Measurements from ENCODE around the gene UBR2.
A peak's percentile ranks its signal among the peaks of the same experiment; 100 is the strongest.

The UBR2 gene

GRCh38 chr6:42563697-42564505, at the start of gene UBR2:
TSS of gene UBR2 (plus strand) at chr6:42564029. CDS start at chr6:42564320, 291 bp downstream.
- DNase-seq = peak; percentile 98

DNA sequence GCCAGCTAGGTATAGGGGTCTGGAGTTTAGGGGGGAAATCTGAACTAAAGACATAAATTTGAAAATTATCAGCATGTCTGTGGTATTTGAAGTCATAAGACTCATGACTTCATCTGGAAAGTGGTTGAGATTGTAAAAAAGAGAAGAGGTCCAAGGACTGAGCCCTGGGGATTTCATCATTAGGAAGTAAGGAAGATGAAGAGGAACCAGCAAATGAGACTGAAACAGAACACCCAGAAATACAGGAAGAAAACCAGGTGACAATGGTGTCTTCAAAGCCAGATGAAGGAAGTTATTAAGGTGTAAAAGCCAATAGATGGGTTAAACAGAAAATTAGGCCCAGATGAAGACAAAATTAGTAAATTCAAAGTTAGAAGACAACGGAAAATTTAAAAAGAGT, 49.1 kb upstream of the UBR2 start:
- DNase-seq = no peak

DNA sequence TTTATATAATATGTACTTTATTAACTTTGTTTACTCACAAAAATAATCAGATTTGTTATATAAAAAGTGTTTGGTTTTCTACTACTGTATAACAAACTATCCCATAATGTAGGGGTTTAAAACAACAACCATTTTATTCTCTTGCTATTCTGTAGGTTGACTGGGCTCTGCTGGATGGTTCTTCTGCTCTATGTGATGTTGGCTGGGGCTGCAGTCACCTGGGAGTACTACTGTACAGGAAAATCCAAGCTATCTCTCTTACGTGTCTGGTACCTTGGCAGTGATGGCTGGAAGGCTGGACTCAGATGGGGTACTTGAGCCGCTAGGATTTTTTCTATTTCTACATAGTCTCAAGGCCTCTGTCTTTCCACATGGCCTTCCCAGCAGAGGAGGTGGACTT, 44.0 kb upstream of the UBR2 start:
- no peak for DNase-seq

DNA sequence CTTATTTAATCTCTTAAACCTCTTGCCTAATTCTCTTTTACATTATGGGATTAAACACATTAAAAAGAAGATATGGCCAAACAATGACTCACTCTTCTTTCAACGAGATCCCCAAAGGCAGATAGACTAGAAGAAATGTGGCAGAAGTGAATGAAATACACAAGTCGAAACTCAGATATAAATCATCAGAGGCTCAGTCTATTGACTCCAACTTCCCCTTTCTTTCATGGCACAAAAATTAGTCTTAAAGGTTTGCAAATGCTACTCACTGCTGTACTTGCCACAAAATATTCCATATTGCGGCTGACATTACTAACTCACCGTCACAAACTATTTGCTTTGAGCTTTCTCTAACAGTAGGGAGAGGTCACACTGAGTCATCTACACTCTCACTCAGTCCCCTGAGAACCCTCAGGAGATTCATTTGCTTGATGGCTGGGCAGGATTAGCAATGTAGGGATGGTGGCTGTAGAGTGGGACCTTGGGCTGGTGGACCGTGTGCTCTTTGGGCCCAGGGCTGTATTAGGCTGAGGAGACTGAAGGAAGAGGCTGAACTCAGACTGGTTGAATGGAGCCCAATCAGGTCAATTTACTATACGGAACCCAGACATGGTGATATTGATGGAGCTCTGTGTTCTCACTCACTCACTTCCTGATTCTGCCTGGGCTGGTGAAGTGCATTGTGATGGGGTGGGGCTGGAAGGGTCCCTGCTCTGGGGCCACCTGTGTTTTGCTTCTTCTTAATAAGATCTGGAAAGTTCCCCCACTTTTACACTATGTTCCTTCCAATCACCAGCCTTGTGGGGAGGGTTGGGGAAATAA, 42.8 kb upstream of the UBR2 start:
- no peak for DNase-seq

- no peak for DNase-seq
These were observed 41.8 kb upstream of the UBR2 start for GRCh38 chr6:42522036-42522435.

DNA sequence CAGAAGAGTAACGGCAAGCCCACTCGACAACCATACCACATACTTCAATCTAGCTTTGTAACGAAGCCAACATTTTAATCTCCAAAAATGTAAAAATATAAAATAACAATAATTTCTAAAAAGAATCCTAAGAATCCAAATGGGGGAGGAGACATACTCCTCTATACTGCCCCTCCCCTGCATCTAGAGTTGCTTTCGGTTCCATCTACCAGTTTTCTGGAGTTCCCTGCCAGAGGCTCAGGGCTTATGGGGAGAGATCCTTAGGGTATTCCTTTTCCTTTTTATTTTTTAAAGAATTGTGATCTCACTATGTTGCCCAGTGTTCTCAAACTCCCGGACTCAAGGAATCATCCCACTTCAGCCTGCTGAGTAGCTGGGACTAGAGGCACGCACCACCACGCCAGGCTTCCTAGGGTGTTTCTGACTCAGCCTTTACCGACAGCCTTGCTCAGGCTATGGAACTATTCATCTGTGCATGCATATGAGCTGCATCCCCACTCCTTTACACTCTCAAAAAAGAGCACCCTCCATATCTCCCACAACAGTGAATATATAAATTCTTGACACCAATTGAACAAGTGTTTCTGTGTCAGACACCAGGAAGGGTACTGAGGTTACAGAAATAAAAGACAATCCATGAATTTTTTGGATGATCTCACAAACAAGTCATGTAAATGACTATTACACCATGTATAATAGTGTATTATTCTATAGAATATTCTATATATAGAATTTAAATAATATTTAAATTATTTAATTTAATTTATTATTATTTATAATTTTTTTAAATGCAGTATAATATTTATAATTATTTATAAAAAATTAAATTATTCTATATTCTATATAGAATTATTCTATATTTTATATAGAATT, 40.7 kb upstream of the UBR2 start:
- no peak for DNase-seq

GRCh38 chr6:42525206-42525605, 38.6 kb upstream of the UBR2 start:
- DNase-seq = no peak

- no peak for DNase-seq
These were observed 37.2 kb upstream of the UBR2 start for GRCh38 chr6:42526616-42527015.

DNA sequence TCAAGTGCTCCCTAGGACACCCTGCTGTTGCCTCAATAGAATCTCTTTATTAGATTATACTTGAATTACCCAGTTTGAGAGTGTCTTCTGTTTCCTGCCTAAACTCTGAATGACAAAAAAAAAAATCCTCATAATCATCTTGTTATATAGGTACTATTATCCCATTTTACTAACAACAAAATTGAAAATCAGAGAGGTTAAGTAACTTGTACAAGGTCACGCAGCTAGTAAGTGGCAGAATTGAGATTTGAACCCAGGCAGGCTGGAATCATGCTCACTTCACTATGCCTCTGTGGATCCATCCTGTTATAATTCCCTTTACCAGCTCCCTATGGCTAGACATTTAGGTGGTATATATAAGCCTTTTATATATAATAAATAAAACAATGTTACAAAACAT, 36.6 kb upstream of the UBR2 start:
- no peak for DNase-seq

- DNase-seq = no peak
These were observed 33.5 kb upstream of the UBR2 start for GRCh38 chr6:42530296-42530695.

DNA sequence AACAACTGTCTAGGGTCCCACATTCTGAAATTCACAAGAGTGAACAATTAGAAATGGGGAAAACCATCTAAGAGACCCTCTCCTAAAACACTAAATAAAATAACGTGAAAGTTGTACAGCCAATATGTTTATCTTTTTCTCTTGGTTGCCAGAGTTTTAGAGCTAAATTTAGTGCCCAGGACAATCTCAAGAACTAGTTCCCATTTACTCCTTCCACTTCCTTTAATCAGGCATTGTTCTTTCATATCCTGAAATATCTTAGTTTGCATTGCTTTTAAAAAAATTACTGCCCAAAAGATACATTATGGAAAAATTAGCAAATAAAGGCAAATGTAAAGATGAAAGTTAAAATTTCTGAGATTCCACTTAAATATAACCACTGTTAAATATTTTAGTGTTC, 33.1 kb upstream of the UBR2 start:
- no peak for DNase-seq

GRCh38 chr6:42532038-42532669, 31.7 kb upstream of the UBR2 start:
- peak; percentile 22 for DNase-seq

DNA sequence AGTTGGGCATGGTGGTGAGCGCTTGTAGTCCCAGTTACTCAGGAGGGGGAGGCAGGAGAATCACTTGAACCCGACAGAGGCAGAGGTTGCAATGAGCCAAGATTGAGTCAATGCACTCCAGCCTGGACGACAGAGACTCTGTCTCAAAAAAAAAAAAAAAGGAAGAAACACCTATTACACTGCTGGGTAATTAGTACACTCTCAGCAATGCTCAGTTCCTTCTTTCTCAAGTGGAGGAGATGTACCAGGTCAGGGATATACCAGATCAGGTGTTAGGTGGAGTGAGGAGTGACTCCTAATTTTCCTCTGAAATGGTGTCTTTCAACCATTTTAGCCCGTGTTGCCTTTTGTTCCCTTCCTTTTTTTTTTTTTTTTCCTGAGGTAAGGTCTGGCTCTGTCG, 30.0 kb upstream of the UBR2 start:
- no peak for DNase-seq

DNA sequence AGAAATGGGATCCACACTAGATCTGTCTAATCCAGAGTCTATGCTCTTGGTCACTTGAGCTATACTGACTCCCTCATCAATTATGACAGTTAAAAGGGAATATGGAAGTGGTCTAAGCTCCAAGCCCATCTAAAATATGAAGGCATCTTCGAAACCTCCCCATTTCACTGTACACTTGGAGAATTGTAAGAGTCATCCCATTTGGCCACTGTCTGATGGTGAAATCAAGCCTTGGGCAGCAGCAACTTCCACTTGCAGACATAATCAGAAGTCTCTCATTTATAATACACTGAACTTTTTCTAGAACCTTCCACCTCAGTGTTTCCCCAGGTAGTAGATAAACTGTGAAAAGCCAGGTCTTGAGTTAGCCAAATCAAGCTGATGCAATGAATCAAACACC, 26.3 kb upstream of the UBR2 start:
- DNase-seq = no peak

DNA sequence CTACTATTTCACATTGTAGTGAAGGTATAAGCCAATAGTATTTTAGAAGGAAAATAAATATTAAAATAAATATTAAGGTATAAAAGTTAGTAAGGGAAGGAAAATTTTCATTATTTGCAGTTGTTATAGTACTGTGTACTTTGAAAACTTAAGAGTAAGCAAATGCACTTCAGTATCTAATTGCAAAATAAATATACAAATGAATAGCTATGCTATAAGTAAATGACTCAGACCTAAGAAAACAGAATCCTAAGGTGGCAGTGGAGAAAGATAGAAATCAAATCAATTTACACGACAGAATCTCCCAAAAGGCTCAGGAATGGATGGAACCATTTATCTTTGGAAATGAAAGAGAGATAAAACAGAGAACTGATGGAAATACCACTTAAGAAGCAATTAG, 24.7 kb upstream of the UBR2 start:
- no peak for DNase-seq

GRCh38 chr6:42545226-42545773, 18.5 kb upstream of the UBR2 start:
- no peak for DNase-seq

DNA sequence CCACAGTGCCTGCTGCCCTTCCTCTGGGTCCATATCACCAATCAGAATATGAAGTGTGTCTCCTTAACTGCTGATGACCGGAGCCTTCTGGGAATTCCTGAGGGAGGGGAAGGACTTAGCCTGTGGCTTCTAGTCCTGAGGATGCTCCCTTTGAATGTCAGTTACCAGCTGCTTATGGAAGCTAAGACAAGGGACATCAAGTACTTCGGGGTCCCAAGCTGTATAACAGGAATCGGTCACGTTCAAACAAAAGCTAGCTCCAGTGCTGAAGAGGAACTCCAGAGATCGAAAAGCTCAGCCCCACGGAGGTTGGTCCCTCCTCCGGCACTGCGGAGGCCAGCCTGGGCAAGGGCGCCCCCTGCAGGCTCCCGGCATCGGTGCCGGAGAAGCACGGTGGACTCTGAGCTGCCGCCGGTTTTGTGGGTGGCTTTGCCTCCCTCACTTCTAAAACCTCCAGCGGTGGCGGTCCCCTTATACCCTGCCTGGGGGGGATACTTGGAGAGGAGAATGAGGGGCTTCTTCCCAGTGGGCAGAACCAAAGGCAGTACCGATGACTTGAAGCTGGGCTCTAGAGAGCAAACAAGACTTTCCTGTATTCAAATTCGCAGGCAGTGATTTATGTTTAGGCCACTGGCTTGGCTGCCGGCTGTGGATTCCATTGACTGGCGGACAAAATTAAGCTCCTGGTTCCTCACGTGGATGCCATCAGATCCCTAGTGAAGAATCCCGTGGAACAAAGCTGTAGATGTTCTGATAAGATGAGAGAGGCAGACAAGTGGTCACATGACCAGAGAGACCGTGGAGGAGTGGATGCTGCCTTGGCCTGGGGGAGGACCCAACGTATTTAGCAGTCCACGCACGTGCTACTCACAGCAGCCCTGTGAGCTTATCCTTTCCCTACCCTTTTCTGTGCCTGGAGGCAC, 16.2 kb upstream of the UBR2 start:
- peak; percentile 93 for DNase-seq

DNA sequence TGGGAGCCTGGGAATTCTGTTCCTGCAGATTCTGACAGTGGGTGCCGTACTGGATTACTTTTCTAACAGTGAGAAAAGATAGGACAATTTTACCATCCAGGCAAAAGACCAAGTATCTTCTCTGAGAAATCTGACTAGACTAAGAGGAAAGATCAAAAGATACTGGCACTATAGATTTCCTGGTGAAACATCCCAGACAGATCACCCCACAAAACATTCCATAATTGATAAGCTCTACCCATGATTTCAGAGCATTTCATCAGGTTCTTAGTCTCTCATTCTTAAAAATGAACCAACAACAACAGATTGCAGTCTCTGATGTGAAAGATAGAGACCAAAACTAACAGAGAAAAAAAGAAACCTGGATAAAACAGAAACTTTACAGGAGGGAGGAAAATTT, 13.6 kb upstream of the UBR2 start:
- DNase-seq = no peak

GRCh38 chr6:42551217-42551616, 12.6 kb upstream of the UBR2 start:
- DNase-seq = no peak

- no peak for DNase-seq
These were observed 11.4 kb upstream of the UBR2 start for GRCh38 chr6:42552380-42552779.

All from midbrain (tissue), 1 donor.